Upper lobe of left lung (tissue), 4 donors: Measurements from ENCODE around the gene MYOF.

ENCODE experiments used
- CTCF ChIP-seq, 6 experiments: fragments of 450-650 bp in 4 of 6; fragments of 200-600 bp in 2 of 6; sonication (generic) in 2 of 6; IDR thresholded peaks; one replicate each; pipeline ENCODE4 v1.5.1; 2016 to 2019; ENCODE audit warnings: antibody characterized with exemption in 6 of 6
- EP300 ChIP-seq, 4 donors: sonication (generic); formaldehyde crosslinking; IDR thresholded peaks; one replicate each; pipeline ENCODE4 v1.5.1; 2017; ENCODE audit warnings: antibody characterized with exemption in 4 of 4, control low read depth in 2 of 4
- POLR2A ChIP-seq, 4 donors: fragments of 450-650 bp; IDR thresholded peaks; one replicate each; pipeline ENCODE4 v1.5.1; 2016 to 2017; ENCODE audit warnings: antibody characterized with exemption in 4 of 4, mild to moderate bottlenecking in 2 of 4
- POLR2AphosphoS5 ChIP-seq, 2 donors: sonication (generic); formaldehyde crosslinking; IDR thresholded peaks; one replicate each; pipeline ENCODE4 v1.5.1; 2017; ENCODE audit warnings: antibody characterized with exemption in 2 of 2

- TF ChIP-seq CTCF (IDR thresholded peaks at IDR 0.05) (no peak), POLR2AphosphoS5 (IDR thresholded peaks at IDR 0.05) (no peak), EP300 (IDR thresholded peaks at IDR 0.05) (no peak), POLR2A (IDR thresholded peaks at IDR 0.05) (no peak)
Observed at GRCh38 chr10:93367664-93368063, 114.5 kb downstream of the MYOF start.
